ENCODE results near the gene SLC16A4.
"Not testable (repeated sequence)": the region's sequence is repeated elsewhere in the genome, so short reads cannot be mapped to it uniquely, and the experiment has no call there.

The SLC16A4 gene

DNA sequence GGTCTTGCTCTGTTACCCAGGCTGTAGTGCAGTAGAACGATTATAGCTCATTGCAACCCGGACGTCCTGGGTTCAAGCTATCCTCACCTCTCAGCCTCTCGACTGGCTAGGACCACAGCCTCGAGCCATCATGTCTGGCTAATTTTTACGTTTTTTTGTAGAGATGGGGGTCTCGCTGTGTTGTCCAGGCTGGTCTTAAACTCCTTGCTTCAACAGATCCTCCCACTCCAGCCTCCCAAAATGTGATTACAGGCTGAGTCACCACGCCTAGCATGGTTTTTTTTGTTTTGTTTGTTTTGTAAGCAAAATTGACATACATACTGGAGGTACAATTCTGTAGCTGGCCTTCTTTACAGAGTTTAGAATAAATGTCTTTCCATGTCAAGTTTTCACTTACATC lies 17.7 kb upstream of the SLC16A4 start:
- no peak for DNase-seq (ENCODE audit: low read depth)

DNA sequence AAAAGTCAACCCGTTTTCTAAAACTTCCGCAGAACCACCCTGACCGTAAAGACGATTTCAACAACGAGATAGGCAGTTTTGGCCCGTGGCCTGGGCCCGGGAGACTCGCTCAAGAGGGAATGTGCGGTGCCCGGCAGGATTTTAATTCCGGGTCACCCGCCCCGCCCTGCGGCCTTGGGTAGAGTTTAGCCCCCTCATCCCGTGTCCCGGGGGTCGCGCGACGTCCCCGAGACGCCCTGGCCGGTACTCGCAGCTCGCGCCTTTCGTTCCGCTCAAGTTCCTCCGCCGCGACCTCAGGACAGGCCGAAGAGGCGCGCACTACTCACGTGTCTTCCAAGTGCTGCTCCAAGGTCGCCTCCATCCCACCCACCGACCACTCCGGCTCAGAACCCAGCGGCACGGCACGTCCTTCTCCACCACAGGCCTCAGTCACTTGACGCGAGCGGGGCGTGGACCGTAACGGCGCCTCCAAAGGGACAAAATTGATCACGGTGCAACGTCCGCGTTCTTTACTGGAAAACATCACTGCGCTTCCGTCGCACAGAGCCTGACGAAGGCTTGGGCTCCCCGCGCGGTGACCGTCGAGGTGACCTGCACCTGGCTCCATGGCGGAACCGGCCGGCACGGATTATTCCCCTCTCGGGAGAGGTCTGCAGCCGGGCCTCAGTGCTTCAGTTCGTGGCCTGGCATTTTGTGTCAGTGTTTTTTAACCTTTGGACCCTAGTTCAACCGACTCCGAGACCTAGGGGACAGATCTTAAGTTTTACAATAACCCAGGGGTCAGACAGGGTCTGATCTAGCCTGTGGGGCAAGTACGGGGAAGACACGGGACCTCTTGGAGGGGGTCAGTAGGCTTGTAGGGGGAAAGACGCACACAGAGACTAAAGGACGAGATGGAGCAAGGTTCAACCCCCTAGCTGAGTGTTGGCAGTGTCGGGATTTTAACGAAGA lies 16.7 kb upstream of the SLC16A4 start, which contains the start of gene LAMTOR5:
TSS of gene LAMTOR5 (minus strand) at position 435 of the 951 bp plus-strand sequence. CDS start at position 361, 74 bp downstream.
- DNase-seq (ENCODE audit: low read depth): peak; percentile 92

DNA sequence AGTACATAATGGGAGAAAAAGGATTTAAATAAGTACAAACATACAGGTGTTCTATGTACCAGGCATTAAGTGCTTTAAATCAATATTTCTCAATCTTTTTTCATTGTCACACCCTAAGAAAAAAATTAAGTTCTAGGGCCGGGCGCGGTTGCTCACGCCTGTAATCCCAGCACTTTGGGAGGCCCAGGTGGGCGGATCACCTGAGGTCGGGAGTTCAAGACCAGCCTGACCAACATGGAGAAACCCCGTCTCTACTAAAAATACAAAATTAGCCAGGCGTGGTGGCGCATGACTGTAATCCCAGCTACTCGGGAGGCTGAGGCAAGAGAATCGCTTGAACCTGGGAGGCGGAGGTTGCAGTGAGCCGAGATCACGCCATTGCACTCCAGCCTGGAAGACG lies 15.6 kb upstream of the SLC16A4 start:
- not testable (repeated sequence) for DNase-seq (ENCODE audit: low read depth)

DNA sequence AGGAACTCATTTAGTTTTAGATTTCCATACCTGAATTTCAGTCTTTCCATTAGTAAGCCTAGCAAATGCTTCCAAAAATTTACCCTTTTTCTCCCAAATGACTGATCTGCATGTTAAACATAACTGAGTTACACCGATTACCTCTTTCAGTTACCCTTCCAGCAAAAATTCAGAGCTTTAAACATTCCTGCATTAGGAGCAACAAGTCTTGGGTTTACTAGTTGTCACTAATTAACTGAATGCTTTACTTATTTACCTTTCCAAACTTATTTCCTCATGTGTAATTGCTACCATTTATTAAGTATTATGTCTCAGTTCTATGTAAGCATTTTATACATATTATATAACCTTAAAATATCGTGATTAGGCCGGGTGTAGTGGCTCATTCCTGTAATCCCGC lies 13.6 kb upstream of the SLC16A4 start:
- no peak for DNase-seq (ENCODE audit: low read depth)

DNA sequence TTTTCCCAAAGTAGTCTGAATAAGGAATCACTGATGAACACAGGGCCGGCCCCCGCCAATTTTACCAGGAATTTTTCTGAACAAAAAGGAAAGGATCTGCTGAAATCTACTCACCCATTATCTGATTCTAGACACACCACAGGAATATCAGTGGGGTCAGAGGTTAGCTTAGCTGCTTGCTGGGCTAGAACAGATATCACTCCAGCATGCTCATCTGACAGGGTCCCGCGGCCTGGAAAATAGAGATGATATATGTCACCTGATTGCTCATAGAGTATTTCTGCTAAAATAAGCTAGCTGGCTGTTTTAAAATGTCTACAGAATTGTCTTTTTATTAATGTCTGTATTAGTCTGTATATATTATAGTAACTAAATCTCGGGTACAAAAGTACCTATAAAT lies 13.0 kb upstream of the SLC16A4 start:
- no peak for DNase-seq (ENCODE audit: low read depth)

DNA sequence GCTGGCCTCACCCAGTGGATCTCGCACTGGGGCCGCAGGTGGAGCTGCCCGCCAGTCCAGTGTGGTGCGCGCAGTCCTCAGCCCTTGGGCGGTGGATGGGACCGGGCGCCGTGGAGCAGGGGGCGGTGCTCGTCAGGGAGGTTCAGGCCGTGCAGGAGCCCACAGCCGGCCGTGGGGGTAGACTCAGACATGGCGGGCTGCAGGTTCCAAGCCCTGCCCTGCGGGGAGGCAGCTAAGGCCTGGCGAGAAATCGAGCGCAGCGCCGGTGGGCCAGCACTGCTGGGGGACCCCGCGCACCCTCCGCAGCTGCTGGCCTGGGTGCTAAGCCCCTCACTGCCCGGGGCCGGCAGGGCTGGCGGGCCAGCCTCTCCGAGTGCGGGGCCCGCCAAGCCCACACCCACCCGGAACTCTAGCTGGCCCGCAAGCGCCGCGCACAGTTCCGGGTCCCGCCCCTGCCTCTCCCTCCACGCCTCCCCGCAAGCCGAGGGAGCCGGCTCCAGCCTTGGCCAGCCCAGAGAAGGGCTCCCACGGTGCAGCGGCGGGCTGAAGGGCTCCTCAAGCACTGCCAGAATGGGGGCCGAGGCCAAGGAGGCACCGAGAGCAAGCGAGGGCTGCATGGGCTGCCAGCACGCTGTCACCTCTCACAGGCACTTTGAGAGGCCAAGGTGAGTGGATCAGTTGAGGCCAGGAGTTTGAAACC lies 5.6 kb upstream of the SLC16A4 start:
- not testable (repeated sequence) for DNase-seq (ENCODE audit: low read depth)

DNA sequence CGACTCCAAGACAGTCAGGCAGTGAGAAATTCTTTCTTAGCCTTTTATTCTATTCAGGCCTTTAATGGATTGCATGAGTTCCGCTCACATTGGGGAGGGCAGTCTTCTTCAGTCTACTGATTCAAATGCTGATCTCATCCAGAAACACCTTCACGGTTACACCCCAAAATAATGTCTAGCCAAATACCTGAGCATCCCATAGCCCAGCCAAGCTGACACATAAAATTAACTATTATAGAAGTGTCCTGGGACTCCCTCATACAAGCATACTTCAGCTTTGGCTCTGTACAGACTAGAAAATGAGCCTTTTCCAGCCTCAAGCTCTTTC lies 3.6 kb upstream of the SLC16A4 start:
- no peak for DNase-seq (ENCODE audit: low read depth)

DNA sequence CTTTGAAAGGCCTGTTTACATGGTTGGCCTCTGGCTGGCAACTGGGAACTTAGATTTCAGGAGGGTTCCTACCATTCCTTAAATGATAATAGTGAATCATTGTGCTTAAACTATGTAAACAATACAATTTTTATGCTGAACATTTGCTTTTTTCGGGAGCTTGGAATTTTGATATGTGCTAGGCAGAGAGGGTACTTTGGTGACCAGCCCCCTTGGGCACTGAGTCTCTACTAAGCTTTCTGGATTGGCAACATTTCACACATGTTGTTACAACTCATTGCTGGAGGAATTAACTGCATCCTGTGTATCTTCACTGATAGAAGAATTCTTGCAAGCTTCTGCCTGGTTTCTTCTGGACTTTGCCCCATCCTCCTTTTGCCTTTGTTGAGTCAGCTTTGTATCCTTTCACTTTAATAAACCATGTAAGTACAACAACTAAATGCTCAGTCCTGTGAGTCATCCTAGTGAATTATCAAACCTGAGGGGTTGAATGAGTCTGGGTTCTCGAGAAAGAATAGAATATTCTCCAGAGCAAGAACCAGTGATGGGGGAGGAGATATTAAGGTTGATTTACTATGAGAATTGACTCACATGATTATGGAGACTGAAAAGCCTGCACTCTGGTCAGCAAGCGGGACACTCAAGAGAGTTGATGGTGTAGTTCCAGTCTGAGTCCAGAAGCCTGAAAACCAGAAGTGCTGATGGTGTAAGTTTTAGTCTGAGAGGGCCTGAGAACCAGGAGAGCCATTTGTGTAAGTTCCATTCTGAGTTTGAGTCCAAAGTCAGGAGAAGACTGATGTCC lies 3.1 kb upstream of the SLC16A4 start:
- peak; percentile 88 for DNase-seq (ENCODE audit: low read depth)

DNA sequence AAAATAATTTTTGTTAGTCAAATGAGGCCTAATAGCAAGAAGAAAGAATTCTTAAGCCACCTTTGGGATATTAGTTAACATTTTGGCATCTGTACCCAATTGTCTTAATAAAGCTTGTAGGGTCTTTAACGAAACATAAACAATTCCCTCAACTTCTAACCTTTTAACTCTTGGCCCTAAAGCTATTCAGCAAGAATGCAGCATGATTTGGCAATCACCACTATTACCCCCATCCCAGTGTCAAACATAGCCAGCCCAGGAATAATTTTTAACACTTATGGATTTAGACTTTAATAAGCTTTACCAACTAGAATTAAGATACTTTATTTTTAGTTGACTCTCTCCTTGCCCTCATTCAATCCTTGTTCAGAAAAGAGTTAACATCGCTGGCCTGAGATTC lies 2.5 kb upstream of the SLC16A4 start:
- no peak for DNase-seq (ENCODE audit: low read depth)

DNA sequence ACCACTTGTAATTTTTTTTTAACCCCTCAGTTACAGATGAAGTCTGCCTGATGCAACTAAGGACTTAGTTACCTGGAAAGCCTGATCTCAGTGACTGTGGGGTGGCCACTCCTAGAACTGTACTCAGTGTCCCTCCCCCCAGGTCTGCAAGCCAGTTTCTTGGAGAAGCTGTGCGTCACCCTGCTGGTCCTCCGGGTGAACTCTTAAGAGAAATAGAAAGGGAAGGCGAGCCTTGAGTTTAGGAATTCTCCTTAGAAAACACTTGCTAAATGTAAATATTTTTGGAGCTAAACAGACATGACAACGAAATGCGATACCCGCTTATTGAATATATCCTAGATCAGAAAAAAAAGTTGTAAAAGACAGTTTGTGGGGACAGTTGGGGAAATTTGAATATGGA lies 730 bp downstream of the SLC16A4 start:
- peak; percentile 81 for DNase-seq (ENCODE audit: low read depth)

DNA sequence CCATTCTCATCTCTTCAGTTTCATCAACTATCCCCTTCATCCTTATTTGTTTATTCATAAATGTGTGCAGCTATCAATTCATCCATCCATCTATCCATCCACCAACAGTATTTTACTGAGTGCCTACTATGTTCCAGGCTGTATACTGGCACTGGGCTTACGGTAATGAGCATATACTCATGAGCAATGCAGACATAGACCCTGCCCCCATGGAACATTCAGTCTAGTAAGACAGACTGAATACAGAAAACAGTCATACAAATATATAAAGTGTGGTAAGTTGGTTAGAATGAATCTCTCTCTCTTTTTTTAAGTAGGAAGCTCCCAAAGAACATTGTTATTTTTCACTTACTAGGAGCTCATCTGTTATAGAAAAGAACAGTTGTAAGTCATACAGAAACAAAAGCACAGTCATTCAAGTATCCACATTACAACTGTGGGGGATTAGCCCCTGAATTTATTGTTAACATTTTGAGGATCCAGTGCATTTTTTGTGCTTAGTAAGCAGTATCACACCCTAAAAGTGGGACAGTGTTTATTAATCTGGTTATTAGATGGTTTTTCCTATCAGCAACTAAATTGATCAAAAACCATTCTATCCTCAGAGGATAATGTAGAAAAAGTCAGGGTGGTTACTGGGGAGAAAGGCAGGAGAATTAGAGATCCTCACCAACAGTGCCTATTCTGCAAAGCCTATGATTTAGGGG lies 3.6 kb downstream of the SLC16A4 start:
- DNase-seq (ENCODE audit: low read depth): no peak

DNA sequence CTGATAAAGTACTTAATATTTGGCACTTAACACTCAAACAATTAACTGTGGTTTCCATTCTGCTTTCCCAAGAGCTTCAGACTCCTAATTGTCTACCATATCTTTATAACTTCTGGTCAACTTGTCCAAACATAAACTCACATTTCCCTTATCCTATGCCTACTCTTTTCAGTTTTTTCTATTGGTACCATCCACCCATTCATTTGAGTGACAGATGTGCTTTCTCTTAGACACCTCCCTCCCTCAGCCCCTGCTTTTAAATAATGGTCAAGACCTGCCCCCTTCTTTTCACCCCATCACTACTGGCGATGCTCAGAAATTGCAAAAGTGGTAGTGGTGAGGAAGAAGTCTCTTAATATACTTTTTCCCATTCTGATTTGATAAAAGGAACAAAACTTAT lies 5.5 kb downstream of the SLC16A4 start:
- DNase-seq (ENCODE audit: low read depth): no peak

DNA sequence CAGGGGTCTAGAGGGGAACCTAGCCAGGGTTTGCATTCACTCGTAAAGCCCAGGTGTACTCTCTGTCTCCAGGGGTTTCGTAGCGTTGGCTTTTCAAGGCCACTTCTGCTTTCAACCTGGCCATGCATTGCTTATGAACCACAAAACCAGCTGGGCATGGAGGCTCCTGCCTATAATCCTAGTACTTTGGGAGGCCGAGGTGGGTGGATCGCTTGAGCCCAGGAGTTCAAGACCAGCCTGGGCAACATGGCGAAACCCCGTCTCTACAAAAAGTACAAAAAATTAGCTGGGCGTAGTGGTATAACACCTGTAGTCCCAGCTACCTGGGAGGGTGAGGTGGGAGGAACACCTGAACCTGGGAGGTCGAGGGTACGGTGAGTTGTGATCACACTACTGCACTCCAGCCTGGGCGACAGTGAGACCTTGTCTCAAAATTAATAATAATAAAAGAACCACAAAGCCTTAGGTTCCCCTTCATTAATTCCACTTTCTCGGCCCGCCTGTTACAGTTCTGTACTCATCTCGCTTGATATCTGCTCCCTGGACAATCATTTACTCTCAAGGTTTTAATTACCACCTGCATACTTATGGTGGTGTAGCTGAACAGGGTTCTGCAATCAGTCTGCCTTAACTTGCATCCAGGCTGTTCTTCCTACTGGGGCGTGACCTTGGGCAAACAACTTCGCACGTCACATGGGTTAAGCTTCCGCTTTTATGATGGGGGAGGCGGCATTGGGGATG lies 6.1 kb downstream of the SLC16A4 start:
- no peak for DNase-seq (ENCODE audit: low read depth)

DNA sequence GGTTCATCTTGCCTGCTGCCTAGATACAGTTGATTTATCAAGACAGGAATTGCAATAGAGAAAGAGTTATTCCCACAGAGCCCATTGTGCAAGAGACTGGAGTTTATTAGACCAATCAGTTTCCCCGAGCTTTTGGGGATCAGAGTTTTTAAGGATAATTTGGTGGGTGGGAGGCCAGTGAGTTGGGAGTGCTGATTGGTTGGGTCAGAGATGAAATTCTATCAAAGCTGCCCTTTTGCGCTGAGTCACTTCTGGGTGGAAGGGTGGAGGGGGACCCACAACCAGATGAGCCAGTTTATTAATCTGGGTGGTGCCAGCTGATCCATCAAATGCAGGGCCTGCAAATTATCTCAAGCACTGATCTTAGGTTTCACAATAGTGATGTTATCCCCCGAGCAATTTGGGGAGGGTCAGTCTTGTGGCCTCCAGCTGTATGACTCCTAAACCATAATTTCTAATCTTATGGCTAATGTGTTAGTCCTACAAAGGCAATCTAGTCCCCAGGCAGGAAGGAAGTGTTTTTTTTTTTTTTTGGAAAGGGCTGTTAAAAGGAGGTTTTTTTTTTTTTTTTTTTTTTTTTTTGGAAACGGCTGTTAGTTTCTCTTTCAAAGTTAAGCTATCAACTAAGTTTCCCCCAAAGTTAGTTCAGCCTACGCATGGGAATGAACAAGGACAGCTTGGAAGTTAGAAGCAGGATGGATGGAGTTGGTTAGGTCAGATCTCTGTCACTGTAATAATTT lies 7.4 kb downstream of the SLC16A4 start:
- peak; percentile 19 for DNase-seq (ENCODE audit: low read depth)

DNA sequence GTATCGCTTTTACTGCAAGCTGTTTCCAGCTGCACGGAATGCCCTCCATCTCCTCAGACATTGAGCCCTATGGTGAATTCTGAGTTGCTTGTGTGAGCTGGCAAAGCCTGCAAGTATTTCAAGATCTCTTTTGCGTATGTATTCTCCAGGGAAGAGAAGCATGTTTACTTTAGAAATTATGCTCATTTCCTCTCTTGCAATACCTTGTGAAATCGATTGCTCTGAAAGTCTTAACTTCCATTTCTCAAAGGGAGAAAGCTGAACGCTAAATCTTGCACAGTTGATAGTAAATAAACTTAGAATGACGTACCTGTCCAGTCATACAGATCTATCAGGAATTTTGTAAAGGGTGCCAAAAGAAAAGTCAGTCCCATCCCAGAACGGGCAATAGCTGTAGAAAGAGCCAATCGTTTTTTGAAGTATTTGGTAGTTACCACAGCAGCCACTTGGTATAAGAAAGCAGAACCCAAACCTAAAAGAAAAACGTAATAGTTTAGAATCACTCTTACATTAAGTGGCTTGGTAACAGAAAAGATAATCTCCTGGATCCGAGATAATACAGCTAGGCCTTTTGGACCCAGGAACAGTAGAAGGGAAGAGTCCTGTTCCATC lies 10.0 kb downstream of the SLC16A4 start:
- DNase-seq (ENCODE audit: low read depth): peak; percentile 21

DNA sequence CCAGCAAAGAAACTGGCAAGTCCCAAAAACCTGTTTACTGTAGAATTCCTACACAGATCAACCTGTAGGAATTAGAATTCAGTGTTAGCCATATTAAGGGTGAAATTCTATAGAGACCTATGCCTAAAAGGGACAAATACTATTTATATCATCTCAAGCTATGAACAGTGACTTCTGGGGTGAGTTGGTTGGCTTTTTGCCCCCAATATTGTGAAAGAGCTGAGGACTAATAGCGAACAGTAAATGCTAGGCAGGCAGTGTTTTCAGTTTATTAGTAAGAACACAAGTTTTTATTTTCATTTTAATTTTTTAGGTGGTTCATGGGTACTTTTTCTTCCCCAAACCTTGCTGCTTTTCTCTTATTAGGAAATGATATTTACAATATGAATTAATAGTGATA lies 15.3 kb downstream of the SLC16A4 start:
- no peak for DNase-seq (ENCODE audit: low read depth)

DNA sequence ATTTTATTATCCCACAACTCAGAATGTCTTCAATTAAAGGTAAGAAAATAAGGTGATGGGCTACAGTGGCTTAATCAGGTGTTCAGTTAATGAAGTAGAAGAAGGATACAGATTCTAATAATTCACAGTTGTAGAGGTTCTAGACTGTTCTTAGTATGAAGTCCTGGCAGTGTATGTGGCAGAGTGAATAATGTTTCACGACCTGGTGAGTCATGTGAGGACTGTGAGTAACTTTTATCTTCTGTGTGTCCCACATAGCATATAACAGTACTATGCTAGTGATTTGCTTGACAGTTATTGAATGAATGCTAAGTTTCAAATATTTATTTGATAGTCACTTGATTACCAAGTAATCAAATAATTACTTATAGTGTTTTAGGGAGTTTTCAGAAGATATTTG lies 20.0 kb downstream of the SLC16A4 start:
- peak; percentile 76 for DNase-seq (ENCODE audit: low read depth)

DNA sequence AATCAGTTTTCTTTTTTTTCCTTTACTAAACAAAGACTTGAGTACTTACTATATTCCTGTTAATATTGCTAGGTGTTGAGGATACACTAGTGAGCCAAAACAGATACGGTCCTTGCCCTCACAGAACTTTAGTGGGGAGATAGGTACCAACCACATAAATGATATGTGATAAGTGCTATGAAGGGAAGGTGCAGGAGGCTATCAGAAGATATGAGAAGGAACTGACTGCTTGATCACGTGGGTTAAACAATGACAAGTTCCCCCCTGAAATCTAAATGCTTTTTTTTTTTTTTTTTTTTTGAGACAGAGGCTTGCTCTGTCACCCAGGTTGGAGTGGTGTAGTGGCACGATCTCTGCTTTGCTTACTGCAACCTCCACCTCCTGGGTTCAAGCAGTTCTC lies 26.6 kb downstream of the SLC16A4 start:
- no peak for DNase-seq (ENCODE audit: low read depth)

DNA sequence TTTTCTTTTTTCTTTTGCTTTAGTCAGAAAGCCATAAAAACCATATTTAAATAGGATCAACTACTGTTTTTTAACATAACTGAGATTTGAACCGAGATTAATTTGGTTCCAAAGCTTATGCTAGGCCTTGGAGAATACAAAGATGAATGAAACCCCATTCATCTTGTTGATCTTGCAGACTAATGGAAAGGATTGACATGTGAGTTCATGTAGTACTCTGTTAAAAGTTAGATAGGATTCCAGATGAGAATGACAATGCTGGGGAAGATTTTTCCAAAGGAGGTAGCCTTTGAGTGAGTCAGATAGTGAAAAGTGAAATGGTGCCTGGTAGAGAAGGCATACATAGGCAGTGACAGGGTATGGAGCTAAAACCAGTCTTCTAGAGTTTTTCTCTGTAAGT lies 29.0 kb downstream of the SLC16A4 start:
- no peak for DNase-seq (ENCODE audit: low read depth)

DNA sequence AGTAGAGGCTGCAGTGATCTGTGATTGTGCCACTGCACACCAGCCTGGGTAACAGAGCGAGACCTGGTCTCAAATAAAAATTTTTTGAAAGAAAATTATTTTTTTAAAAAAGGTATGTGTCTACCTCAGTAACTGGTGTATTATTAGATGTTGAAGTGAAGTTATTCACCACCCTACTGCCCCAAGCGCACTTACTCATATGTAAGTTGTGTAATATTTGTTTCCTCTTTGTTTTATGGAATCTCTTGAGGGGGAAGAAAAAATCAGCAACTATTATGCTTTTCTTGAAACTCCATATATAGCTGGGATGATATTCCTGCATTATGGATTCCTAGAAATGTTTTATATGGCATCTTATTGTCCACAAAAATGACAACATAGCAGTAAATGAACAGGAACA lies 30.4 kb downstream of the SLC16A4 start:
- DNase-seq (ENCODE audit: low read depth): no peak

All from EH (cell line).